GM21737 (cell line): ENCODE measurements around the gene LRRIQ1.

Source experiments
- ATAC-seq: cut with Tn5 transposase; IDR thresholded peaks from one replicate; pipeline ENCODE4 v1.9.1; 2021; ENCODE audit warnings: mild to moderate bottlenecking, moderate library complexity; ENCODE audit not compliant: unreplicated experiment

LRRIQ1 gene

DNA sequence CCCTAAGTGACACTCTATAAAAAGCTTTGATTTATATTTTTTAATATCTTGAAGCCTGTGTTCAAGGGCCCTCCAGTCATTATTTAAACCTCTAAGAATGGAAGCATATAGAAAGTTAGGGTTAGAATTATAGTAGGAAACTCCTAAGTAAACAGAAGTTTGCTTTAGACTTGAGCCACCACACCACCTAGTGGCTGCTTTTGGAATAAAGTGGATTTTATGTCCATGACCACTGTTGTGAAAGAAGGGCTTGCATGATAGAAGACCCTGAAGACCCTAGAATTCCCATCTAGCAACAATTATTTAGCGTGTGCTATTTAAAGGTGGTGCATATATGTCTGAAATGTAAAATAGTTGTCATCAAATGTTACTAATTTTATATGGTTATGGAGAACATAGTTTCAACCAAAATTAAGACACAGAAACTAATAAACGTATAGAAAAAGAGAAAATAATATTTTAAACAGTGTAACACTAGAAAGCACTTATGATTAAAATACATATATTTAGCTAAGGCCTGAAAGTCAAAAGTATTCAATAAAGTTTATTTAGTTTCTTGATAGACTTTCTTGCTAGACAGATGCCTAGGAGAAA lies 21.3 kb downstream of the LRRIQ1 start:
- ATAC-seq: no peak

GRCh38 chr12:85058339-85058738 lies 22.2 kb downstream of the LRRIQ1 start:
- no peak for ATAC-seq

- ATAC-seq: no peak
These were observed 23.4 kb downstream of the LRRIQ1 start for GRCh38 chr12:85059594-85059993.

GRCh38 chr12:85060916-85061315 lies 24.8 kb downstream of the LRRIQ1 start:
- no peak for ATAC-seq

DNA sequence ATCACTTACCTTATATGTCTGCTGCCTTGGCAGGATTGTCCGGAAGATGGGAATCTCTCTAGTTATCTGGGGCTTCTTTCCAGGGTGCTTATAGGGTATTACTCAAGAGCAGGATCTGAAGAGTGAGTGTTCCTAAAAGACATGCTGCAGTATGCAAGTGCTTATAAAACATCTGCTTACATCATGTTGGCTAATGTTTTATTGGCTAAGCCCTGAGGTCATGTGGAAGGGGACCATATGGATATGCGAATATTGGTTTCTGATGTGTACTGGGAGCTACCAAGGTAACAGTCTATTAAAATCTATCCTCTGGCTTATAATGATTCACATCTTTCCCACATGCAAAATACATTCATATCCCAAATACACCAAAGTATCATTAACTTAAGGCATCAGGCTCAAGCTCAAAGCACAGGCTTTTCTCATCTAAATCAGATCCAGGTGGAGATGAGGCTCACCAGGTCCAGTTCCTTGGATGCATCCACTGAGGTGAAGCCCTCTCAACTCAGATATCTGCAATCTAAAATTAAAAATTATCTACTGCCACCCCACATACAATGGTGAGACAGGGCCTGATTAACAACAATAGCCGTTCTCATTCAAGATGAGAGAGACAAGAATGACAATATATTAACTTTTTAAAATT lies 29.8 kb downstream of the LRRIQ1 start:
- no peak for ATAC-seq

GRCh38 chr12:85072826-85073225 lies 36.7 kb downstream of the LRRIQ1 start:
- ATAC-seq: no peak

- no peak for ATAC-seq
These were observed 40.7 kb downstream of the LRRIQ1 start for GRCh38 chr12:85076688-85077430.

DNA sequence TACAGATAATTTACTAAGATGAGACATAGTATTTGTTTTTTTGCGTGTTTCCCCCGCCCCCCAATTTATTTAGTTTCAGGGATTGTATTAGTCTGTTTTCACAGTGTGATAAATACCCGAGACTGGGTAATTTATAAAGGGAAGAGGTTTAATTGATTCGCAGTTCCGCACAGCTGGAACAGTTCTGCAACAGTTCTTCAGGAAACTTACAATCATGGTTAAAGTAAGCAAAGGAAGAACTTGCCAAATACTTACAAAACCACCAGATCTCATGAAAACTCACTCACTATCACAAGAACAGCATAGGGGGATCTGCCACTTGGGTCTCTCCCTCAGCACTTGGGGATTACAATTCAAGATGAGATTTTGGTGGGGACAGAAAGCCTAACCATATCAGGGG lies 48.9 kb downstream of the LRRIQ1 start:
- ATAC-seq: no peak

GRCh38 chr12:85089792-85090191 lies 53.6 kb downstream of the LRRIQ1 start:
- no peak for ATAC-seq

- no peak for ATAC-seq
These were observed 56.7 kb downstream of the LRRIQ1 start for GRCh38 chr12:85092814-85093370.

DNA sequence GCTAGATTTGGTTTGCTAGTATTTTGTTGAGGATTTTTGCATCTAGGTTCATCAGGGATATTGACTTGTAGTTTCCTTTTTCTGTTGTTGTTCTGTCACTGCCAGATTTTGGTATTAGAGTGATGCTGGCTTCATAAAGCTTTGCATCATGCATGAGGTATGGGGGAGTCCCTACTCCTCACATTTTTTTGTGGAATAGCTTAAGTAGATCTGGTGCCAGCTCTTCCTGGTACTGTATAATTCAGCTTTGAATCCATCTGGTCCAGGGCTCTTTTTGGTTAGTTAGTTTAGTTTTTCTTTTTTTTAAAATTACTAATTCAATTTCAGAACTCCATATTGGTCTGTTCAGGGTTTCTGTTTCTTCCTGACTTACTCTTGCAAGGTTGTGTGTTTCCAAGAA lies 59.4 kb downstream of the LRRIQ1 start:
- ATAC-seq: no peak

- ATAC-seq: no peak
These were observed 94.5 kb downstream of the LRRIQ1 start for GRCh38 chr12:85130646-85131045.

- no peak for ATAC-seq
These were observed 102.7 kb downstream of the LRRIQ1 start for GRCh38 chr12:85138833-85139232.

DNA sequence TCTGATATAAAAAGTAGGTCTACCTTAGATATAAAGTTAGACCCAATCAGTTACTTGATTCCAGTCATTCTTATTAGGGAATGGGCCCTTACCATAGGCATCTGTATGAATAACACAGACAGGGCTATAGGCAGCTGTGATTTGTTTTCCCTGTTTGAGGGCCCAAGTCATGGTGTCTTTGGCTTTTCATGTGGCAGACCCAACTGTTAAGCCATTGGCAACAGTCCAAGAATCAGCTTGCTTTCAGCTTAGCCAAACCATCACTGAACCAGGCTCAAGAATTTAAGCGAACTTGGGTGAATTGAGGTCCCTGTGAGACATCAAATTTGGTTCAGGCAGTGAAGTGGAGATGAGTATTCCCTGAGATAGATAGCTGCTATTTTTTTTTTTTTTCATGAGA lies 111.2 kb downstream of the LRRIQ1 start:
- ATAC-seq: no peak

GRCh38 chr12:85152311-85152729 lies 116.2 kb downstream of the LRRIQ1 start:
- ATAC-seq: no peak

DNA sequence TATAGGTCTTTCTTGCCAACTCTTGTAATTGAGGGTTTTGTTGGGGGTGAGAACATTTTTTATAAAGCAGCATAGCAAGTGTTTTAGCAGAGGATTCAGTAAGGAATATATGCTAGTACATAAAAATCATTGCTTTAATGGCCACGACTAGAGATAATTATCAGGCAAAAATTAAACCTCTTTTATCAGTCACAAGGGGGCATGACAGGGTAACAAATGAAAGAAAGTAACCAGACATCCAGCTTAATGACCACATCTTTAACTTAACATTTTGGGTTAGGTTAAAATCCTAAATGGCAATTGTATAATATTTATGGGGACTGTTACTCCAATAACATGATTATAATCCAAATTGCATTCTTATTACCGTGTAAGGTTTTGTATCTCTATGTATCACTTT lies 119.6 kb downstream of the LRRIQ1 start:
- no peak for ATAC-seq

DNA sequence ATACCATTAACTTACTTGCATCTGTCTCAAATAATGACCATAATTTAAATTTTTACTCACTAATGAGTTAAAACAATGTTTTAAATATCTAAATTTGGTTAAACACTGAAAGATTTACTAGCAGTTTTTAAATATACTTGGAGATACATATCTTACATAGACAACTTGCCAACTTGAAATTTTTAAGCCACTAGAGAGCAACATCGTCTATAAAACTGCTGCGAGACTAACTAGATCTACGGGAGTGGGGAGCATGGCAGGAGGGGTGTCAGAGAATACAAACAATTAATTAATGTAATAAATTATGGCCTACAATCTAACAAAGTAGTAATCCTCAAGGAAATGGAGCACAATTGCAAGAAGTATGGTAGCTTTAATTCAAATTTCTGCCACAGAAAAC lies 120.4 kb downstream of the LRRIQ1 start:
- no peak for ATAC-seq

GRCh38 chr12:85157035-85157603 lies 121.0 kb downstream of the LRRIQ1 start:
- no peak for ATAC-seq

DNA sequence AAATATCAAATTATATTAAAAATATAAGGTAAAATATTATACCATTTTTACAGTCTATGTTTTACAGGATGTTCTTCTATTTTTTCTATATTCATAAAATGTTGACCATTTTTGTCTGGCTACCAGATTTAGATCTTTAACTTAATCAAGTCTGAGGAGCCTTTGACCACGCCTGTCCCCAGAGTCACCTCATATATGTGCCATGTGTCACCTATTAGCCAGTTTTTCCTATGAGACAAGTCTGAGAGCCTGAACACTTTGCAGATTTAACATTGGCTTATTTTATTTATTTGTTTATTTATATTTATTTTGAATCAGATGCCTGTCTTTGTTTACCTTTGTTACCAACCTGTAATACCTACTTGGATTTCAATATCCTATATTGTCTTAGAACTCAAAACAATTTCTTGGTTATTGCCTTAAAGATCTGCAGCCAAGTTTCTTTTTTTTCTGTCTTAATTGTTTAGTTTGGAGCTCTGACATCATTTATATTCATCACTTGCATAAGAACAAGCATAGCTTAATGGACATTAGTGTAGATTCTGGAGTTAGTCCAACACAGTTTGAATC lies 127.7 kb downstream of the LRRIQ1 start:
- no peak for ATAC-seq

GRCh38 chr12:85179680-85180270 lies 143.6 kb downstream of the LRRIQ1 start:
- ATAC-seq: no peak

DNA sequence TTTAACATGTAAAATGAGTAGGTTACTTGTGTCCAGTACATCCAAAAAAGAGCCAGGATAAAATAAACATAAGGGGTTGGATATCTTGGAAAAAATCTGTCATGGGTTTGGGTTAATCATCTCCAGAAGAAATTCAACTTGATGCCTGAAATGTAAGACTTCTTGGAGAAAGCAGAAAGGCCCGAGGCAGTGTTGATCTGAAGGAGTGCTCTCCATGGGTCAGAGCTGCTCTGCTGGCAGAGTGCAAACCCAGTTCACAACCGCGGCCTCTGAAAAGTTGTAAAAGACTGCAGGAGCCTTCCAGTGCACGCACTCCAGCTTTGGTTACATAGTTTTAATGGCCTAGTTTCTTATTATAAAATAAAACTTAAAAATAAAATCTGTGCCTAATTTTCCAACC lies 146.5 kb downstream of the LRRIQ1 start:
- no peak for ATAC-seq
